ENCODE measurements around the gene EPB41. TPM values are rescaled to one million over a fixed set of nuclear protein-coding genes. Genes with fewer than 3 reads are reported as not detected.

Gene EPB41
- total RNA-seq, 1 experiment from 2014 or later: 20.2 TPM

DNA sequence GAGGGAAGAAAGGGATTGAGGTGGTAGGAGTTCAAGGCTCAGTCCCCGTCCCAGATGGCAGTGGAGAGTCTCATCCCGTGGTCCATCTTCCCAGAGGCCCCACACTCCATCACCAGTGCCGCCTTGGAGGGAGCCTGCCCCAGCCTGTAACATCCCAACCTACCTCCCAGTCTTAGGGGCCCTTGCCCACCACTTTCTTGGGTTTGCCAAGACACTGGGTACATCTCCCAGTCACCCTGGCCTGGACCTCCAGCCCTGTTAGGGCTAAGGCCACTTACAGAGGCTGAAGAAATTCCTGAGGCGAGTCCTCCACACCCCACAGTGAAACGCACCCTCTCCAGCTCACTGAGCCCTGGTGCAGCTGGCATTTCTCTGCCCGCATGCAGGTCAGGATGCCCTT, 206.0 kb downstream of the EPB41 start:
- Histone ChIP-seq H3K4me1 (ENCODE audit: control insufficient read depth, insufficient read depth, low read length) (no peaks in the 10 kb centered on the region; the same call in 1 of the 2 replicates), H3K27ac (ENCODE audit: low read length) (no peak overlapping the region), H3K9me3 (ENCODE audit: control insufficient read depth, insufficient read depth, low read depth, low read length) (no peaks in the 10 kb centered on the region), H3K4me3 (ENCODE audit: low read depth in 2 of 2, low read length in 2 of 2) (no peak overlapping the region), H3K27me3 (ENCODE audit: control insufficient read depth, insufficient read depth, low read length) (no peaks in the 10 kb centered on the region; the same call in 1 of the 2 replicates), H3K36me3 (ENCODE audit: control insufficient read depth, insufficient read depth, low read length) (no peaks in the 10 kb centered on the region; the same call in 1 of the 2 replicates)
- ATAC-seq (no peak), DNase-seq (ENCODE audit: low read depth, low spot score) (no peak)
- in situ Hi-C loops (cut with HindIII; ENCODE audit: low pct_unique_long_range_greater_than_20kb, low sequenced_read_pairs) (no loop called here), intact Hi-C loops (cut with micrococcal nuclease; ENCODE audit: unreplicated experiment) (loop anchor here (5.0 kb wide), 1 partner anchor 238 kb away; no protein-coding TSS in a partner anchor)
- no TSS peak for BruUV-seq (replicated peaks)
- no peak for TF ChIP-seq SIN3A (IDR thresholded peaks at IDR 0.05; ENCODE audit: borderline replicate concordance, insufficient read depth, low read depth, low read length)
- TF ChIP-seq, protein P1, sequence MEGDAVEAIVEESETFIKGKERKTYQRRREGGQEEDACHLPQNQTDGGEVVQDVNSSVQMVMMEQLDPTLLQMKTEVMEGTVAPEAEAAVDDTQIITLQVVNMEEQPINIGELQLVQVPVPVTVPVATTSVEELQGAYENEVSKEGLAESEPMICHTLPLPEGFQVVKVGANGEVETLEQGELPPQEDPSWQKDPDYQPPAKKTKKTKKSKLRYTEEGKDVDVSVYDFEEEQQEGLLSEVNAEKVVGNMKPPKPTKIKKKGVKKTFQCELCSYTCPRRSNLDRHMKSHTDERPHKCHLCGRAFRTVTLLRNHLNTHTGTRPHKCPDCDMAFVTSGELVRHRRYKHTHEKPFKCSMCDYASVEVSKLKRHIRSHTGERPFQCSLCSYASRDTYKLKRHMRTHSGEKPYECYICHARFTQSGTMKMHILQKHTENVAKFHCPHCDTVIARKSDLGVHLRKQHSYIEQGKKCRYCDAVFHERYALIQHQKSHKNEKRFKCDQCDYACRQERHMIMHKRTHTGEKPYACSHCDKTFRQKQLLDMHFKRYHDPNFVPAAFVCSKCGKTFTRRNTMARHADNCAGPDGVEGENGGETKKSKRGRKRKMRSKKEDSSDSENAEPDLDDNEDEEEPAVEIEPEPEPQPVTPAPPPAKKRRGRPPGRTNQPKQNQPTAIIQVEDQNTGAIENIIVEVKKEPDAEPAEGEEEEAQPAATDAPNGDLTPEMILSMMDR (IDR thresholded peaks at IDR 0.05): no peak
- TF ChIP-seq TCF7L2 (IDR thresholded peaks at IDR 0.05; ENCODE audit: low read depth, low read length): no peak
- TF ChIP-seq, protein P2, sequence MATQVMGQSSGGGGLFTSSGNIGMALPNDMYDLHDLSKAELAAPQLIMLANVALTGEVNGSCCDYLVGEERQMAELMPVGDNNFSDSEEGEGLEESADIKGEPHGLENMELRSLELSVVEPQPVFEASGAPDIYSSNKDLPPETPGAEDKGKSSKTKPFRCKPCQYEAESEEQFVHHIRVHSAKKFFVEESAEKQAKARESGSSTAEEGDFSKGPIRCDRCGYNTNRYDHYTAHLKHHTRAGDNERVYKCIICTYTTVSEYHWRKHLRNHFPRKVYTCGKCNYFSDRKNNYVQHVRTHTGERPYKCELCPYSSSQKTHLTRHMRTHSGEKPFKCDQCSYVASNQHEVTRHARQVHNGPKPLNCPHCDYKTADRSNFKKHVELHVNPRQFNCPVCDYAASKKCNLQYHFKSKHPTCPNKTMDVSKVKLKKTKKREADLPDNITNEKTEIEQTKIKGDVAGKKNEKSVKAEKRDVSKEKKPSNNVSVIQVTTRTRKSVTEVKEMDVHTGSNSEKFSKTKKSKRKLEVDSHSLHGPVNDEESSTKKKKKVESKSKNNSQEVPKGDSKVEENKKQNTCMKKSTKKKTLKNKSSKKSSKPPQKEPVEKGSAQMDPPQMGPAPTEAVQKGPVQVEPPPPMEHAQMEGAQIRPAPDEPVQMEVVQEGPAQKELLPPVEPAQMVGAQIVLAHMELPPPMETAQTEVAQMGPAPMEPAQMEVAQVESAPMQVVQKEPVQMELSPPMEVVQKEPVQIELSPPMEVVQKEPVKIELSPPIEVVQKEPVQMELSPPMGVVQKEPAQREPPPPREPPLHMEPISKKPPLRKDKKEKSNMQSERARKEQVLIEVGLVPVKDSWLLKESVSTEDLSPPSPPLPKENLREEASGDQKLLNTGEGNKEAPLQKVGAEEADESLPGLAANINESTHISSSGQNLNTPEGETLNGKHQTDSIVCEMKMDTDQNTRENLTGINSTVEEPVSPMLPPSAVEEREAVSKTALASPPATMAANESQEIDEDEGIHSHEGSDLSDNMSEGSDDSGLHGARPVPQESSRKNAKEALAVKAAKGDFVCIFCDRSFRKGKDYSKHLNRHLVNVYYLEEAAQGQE (IDR thresholded peaks at IDR 0.05; ENCODE audit: insufficient read depth in 1 of 2, low read depth in 2 of 2, low read length in 1 of 2): no peak
- TF ChIP-seq POLR2AphosphoS5 (IDR thresholded peaks at IDR 0.05; ENCODE audit: low read depth, low read length): no peak
- ChIA-PET POLR2A (no interaction called here), CTCF (interaction anchor here (0.6 kb wide), 1 partner anchor 146 kb away, joined by 8 read pairs; no protein-coding TSS in a partner anchor)

DNA sequence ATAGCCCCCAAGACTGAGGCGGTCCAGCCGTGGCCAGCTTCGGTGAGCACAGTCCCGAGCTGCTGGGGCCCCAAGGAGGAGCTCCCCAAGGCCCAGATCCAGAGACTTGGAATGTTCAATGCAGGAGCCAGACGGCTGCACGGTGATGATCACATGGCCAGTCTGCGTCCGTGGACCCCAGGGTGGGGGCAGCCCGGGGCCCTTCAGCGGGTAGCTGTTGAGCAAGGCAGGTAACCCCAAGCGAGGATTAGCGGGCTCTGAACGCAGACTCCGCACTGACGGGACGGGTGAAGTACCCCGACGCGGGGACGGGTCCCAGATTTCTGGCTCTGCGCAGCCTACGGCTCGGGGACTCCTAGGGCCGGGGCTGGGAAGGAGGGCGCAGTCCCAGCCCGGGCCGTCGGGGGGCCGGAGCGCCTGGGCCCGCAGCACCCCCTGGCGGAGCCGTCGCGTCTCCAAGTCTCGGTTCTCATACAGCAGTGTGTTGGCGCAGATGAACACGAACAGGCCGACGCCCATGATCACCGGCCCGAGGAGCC, 206.6 kb downstream of the EPB41 start:
- no peak for TF ChIP-seq TCF7L2 (IDR thresholded peaks at IDR 0.05; ENCODE audit: low read depth, low read length)
- TF ChIP-seq, protein P1 (IDR thresholded peaks at IDR 0.05): peak; percentile 90
- CTCF ChIA-PET: interaction anchor here (0.6 kb wide), 1 partner anchor 146 kb away, joined by 8 read pairs; no protein-coding TSS in a partner anchor
- DNase-seq (ENCODE audit: low read depth, low spot score) (no peak), ATAC-seq (peak; percentile 69)
- in situ Hi-C loops (cut with HindIII; ENCODE audit: low pct_unique_long_range_greater_than_20kb, low sequenced_read_pairs): no loop called here
- Histone ChIP-seq H3K9me3 (ENCODE audit: control insufficient read depth, insufficient read depth, low read depth, low read length) (no peaks in the 10 kb centered on the region), H3K27me3 (ENCODE audit: control insufficient read depth, insufficient read depth, low read length) (no peaks in the 10 kb centered on the region; the same call in 1 of the 2 replicates), H3K4me3 (ENCODE audit: low read depth in 2 of 2, low read length in 2 of 2) (no peak overlapping the region), H3K36me3 (ENCODE audit: control insufficient read depth, insufficient read depth, low read length) (no peaks in the 10 kb centered on the region; the same call in 1 of the 2 replicates), H3K27ac (ENCODE audit: low read length) (no peak overlapping the region), H3K4me1 (ENCODE audit: control insufficient read depth, insufficient read depth, low read length) (no peaks in the 10 kb centered on the region; the same call in 1 of the 2 replicates)
- intact Hi-C loops (cut with micrococcal nuclease; ENCODE audit: unreplicated experiment): loop anchor here (5.0 kb wide), 1 partner anchor 239 kb away; no protein-coding TSS in a partner anchor
- BruUV-seq (replicated peaks): no TSS peak
- POLR2A ChIA-PET: no interaction called here
